ENCODE data around the gene BRI3BP. TPM values are rescaled to one million over a fixed set of nuclear protein-coding genes. Genes with fewer than 3 reads are reported as not detected.
A peak's percentile ranks its signal among the peaks of the same experiment; 100 is the strongest.

Gene BRI3BP
- total RNA-seq, 1 donor from 2014 or later = 6.8 TPM

DNA sequence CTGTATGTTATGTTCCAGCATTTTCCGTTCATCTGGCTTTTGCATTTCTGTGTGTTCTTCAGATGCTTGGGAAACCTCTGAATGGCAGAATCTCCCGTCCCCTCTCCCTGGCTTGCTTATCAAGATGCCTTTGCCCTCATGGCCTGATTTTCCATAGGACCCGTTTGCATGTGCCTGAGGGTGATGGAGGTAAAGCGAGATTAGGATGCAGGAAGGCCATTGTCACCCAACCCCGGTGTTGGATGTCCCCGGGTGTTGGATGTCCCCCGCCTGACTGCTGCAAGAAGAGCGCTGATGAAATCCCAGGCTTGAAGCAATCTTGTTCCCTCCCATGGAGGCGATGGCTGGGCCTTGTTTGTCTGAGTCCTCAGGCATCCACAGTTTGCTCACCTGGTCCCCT, 9.6 kb downstream of the BRI3BP start:
- Mint-ChIP-seq H3K27me3 (ENCODE audit: low read depth) (no peaks in the 10 kb centered on the region), H3K4me3 (ENCODE audit: unreplicated experiment) (no peak overlapping the region), H3K36me3 (ENCODE audit: low read depth) (no peaks in the 10 kb centered on the region), H3K27ac (ENCODE audit: unreplicated experiment) (no peak overlapping the region), H3K4me1 (ENCODE audit: low read depth) (no peaks in the 10 kb centered on the region), H3K9me3 (ENCODE audit: low read depth) (no peaks in the 10 kb centered on the region)
- TF ChIP-seq, protein P1, sequence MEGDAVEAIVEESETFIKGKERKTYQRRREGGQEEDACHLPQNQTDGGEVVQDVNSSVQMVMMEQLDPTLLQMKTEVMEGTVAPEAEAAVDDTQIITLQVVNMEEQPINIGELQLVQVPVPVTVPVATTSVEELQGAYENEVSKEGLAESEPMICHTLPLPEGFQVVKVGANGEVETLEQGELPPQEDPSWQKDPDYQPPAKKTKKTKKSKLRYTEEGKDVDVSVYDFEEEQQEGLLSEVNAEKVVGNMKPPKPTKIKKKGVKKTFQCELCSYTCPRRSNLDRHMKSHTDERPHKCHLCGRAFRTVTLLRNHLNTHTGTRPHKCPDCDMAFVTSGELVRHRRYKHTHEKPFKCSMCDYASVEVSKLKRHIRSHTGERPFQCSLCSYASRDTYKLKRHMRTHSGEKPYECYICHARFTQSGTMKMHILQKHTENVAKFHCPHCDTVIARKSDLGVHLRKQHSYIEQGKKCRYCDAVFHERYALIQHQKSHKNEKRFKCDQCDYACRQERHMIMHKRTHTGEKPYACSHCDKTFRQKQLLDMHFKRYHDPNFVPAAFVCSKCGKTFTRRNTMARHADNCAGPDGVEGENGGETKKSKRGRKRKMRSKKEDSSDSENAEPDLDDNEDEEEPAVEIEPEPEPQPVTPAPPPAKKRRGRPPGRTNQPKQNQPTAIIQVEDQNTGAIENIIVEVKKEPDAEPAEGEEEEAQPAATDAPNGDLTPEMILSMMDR (IDR thresholded peaks at IDR 0.05) = no peak
- no peak for DNase-seq (ENCODE audit: low spot score)

DNA sequence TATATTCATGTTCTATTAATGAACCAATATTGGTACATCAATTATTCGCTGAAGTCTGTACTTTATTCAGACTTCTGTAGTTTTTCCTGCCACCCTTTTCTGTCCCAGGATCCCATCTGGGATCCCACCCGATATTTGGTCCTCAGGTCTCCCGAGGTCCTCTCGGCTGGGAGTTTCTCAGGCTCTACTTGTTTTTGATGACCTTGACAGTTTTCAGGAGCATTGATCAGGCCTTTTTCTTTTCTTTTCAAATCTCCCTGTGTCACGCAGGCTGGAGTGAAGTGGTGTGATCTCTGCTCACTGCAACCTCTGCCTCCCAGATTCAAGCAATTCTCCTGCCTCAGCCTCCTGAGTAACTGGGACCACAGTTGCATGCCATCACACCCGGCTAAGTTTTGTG, 11.2 kb downstream of the BRI3BP start:
- TF ChIP-seq, protein P1 (IDR thresholded peaks at IDR 0.05) = no peak
- DNase-seq (ENCODE audit: low spot score) = no peak
- H3K27ac Mint-ChIP-seq (ENCODE audit: unreplicated experiment) = no peak overlapping the region

DNA sequence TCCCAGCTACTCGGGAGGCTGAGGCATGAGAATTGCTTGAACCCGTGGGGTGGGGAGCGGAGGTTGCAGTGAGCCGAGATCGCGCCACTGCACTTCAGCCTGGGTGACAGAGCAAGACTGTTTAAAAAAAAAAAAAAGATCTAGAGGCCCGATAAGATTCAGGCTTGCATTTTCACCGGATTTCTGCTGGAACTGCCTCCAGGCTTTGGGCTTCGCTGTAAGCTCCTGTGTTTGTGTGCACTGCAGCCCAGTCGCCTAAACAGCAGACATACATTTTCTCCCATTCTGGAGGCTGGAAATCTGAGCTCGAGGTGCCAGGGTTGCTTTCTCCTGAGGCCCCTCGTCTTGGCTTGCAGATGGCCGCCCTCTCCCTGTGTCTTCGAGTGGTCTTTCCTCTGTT, 12.2 kb downstream of the BRI3BP start:
- Mint-ChIP-seq H3K27ac (ENCODE audit: unreplicated experiment) (no peak overlapping the region), H3K36me3 (ENCODE audit: low read depth) (no peaks in the 10 kb centered on the region), H3K9me3 (ENCODE audit: low read depth) (no peaks in the 10 kb centered on the region), H3K27me3 (ENCODE audit: low read depth) (no peaks in the 10 kb centered on the region), H3K4me3 (ENCODE audit: unreplicated experiment) (no peak overlapping the region), H3K4me1 (ENCODE audit: low read depth) (no peaks in the 10 kb centered on the region)
- TF ChIP-seq, protein P1 (IDR thresholded peaks at IDR 0.05) = no peak
- no peak for DNase-seq (ENCODE audit: low spot score)

More for the DNA sequence above, 11.2 kb downstream of the BRI3BP start:
- no peak overlapping the region for H3K4me3 Mint-ChIP-seq (ENCODE audit: unreplicated experiment)
- H3K27me3 Mint-ChIP-seq (ENCODE audit: low read depth) = no peaks in the 10 kb centered on the region
- no peaks in the 10 kb centered on the region for H3K36me3 Mint-ChIP-seq (ENCODE audit: low read depth)
- no peaks in the 10 kb centered on the region for H3K9me3 Mint-ChIP-seq (ENCODE audit: low read depth)
- H3K4me1 Mint-ChIP-seq (ENCODE audit: low read depth) = no peaks in the 10 kb centered on the region

DNA sequence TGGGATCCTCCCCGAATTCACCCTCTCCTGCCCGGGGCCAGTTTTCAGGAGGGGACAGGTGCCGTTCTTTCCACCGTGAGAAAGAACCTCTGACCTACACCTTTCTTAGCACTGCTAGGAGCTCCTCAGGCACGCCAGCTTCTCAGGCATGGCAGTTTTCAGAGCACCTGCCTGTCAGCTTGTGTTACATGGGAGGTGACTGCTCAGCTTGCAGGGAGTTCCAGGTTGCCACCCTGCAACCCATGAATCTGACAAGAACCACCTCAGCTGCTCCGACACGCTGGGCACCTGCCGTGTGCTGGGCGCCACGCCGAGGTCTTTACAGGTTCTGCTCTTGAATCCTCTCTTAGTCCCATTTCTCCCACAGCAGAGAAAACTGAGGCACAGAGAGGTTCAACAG, 12.9 kb downstream of the BRI3BP start:
- Mint-ChIP-seq H3K4me1 (ENCODE audit: low read depth) (no peaks in the 10 kb centered on the region), H3K27me3 (ENCODE audit: low read depth) (no peaks in the 10 kb centered on the region), H3K4me3 (ENCODE audit: unreplicated experiment) (no peak overlapping the region), H3K27ac (ENCODE audit: unreplicated experiment) (no peak overlapping the region), H3K9me3 (ENCODE audit: low read depth) (no peaks in the 10 kb centered on the region), H3K36me3 (ENCODE audit: low read depth) (no peaks in the 10 kb centered on the region)
- TF ChIP-seq, protein P1 (IDR thresholded peaks at IDR 0.05) = no peak
- no peak for DNase-seq (ENCODE audit: low spot score)

DNA sequence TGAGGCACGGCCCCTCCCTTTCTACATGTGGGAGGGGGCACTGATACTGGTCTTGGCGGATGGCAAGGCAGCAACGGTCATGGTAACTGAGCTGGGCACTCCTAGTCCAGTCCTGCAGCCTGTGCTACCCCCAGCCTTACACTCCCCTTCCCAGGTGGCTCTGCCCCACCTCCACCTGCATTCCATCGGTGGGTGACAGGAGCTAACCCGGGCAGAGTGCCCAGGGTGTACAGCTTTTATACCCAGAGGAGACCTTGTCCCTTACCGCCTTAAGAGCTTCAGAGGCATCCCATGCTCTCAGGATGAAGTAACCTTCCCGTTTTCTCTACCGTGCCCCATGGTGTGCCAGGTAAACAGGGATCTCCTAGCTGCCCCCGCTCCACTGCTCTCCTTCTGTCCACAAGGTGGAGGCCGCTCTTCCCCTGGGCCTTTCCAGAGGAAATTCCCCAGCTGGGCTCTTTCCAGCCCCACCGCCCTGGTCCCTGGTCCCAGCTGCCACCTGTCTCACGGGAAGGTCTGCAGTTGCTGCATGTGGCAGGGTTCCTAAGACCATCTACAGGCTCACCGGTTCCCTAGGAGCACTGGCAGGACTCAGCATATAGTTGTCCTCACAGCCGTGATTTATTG, 20.5 kb downstream of the BRI3BP start:
- H3K27me3 Mint-ChIP-seq (ENCODE audit: low read depth) = no peaks in the 10 kb centered on the region
- H3K9me3 Mint-ChIP-seq (ENCODE audit: low read depth) = no peaks in the 10 kb centered on the region
- no peaks in the 10 kb centered on the region for H3K4me1 Mint-ChIP-seq (ENCODE audit: low read depth)
- H3K36me3 Mint-ChIP-seq (ENCODE audit: low read depth) = peaks cover 10% of the 10 kb centered on the region
- no peak overlapping the region for H3K4me3 Mint-ChIP-seq (ENCODE audit: unreplicated experiment)
- TF ChIP-seq, protein P1 (IDR thresholded peaks at IDR 0.05) = no peak
- H3K27ac Mint-ChIP-seq (ENCODE audit: unreplicated experiment) = no peak overlapping the region
- peak; percentile 69 for DNase-seq (ENCODE audit: low spot score)

All from chondrocyte (in vitro differentiated cells).